GM21576 (cell line): ENCODE results near the gene STARD7.

Experiments
- ATAC-seq: cut with Tn5 transposase; IDR thresholded peaks from one replicate; pipeline ENCODE4 v1.9.1; 2021; ENCODE audit warnings: mild to moderate bottlenecking, moderate library complexity; ENCODE audit not compliant: unreplicated experiment

STARD7 gene

DNA sequence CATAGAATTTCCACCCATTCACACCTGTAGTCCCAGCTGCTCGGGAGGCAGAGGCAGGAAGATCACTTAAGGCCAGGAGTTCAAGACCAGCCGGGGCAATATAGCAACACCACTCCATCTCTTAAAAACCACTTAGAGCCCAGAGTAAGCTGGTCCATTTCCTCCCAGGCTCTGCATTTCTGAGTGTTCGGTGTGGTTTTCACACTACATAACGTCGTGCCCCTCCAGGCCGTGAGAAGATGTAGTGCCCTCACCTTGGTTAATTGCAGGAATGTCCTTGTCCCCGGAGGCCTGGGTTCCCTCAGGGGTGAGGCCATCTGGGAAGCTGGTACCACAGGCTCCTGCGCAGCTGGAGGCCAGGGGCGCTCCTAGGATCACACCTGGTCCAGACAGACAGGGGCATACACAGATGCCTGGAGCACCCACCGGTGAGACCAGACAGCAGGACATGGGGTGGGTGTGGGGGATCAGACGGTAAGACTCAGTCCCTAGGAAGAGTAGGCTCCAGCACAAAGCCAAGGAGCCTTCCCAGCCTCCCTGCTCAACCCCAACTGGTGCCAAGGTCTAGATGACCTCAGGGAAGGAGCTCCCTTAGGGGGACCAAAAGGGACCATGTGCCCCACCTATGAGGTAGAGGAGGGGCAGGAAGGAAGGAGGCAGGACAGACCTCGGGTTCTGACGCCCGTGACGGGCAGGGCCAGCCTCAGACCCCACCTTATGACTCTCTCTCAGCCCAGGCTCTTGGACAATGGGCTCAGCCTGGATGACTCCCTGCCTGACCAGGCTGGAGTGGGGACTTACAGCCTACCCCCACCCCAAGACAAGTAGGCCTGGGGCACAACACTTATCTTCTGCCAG, 71.1 kb downstream of the STARD7 start:
- ATAC-seq: no peak

DNA sequence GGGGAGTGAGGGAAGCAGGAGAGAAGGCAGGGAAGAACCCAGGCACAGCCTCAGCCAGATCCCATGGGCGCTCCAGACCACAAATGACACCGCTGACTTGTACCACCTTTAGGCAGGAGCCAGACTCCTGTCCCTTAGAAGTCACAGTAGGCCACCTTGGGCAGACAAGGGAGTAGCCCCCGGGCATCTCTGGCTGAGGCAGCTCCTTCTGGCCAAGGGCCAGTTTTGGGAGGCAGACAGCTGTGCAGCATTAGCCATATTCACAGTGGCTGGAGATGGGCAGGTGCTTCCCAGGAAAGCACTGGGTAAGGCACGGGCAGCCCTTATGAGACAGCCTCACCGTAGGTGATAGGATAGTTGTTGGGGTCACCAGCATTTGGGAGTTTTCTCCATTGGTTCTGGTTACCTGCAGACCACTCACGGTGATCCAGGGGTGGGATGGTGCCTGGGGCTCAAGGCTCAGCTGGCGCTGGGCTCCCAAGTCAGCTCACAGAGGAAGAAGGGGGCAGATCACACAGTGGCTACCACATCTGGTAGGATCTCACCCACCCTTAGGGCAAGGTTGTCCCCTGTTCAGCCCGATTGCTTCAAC, 72.4 kb downstream of the STARD7 start:
- ATAC-seq: no peak

- ATAC-seq: no peak
These were observed 73.0 kb downstream of the STARD7 start for GRCh38 chr2:96135621-96136020.

DNA sequence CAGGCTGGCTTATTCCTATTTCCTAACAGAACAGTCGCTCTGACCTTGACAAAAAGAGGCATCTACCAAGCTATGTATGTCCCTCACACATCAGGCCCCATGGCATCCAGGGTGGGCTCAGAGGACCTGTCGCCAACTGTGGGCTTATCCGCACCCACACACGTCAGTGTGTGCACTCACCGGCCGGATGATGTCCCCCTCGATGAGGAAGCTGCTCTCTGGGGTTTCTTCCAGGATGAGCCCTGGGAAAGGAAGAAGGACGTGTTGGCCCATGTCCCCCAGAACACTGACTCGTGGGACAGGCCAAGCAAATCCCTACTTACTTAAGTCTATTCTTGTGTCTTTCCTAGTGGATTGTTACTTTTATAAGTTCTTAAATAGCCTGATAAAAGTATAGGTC, 73.5 kb downstream of the STARD7 start:
- ATAC-seq: no peak
